ENCODE measurements around the gene BBS4.
"Not testable (repeated sequence)": the region's sequence is repeated elsewhere in the genome, so short reads cannot be mapped to it uniquely, and the experiment has no call there.

Gene BBS4

GRCh38 chr15:72700076-72700475 is 14.1 kb downstream of the BBS4 start:
- no peak for DNase-seq

GRCh38 chr15:72706266-72706665 is 20.3 kb downstream of the BBS4 start:
- no peak for DNase-seq

GRCh38 chr15:72708551-72709303 is 22.7 kb downstream of the BBS4 start:
- DNase-seq, result not testable (repeated sequence)

- peak; percentile 66 to 70 for DNase-seq
Measured at GRCh38 chr15:72722071-72722696, 36.2 kb downstream of the BBS4 start.

- DNase-seq, result no peak
Measured at GRCh38 chr15:72724028-72724427, 38.0 kb downstream of the BBS4 start.

GRCh38 chr15:72725446-72725845 is 39.4 kb downstream of the BBS4 start:
- DNase-seq, result no peak

GRCh38 chr15:72725851-72726250 is 39.8 kb downstream of the BBS4 start:
- not testable (repeated sequence) for DNase-seq

GRCh38 chr15:72727154-72727553 is 41.1 kb downstream of the BBS4 start:
- DNase-seq, result no peak

GRCh38 chr15:72728249-72728648 is 42.2 kb downstream of the BBS4 start:
- not testable (repeated sequence) for DNase-seq

- no peak for DNase-seq
Measured at GRCh38 chr15:72728821-72729220, 42.8 kb downstream of the BBS4 start.

- no peak for DNase-seq
Measured at GRCh38 chr15:72732086-72732485, 46.1 kb downstream of the BBS4 start.

GRCh38 chr15:72732516-72732915 is 46.5 kb downstream of the BBS4 start:
- no peak for DNase-seq

GRCh38 chr15:72733941-72734738 is 48.1 kb downstream of the BBS4 start:
- DNase-seq, result no peak

- no peak for DNase-seq
Measured at GRCh38 chr15:72735111-72735510, 49.1 kb downstream of the BBS4 start.

GRCh38 chr15:72737061-72737460 is 51.1 kb downstream of the BBS4 start:
- DNase-seq, result no peak

GRCh38 chr15:72737723-72738122 is 51.7 kb downstream of the BBS4 start:
- no peak for DNase-seq

GRCh38 chr15:72740219-72740618 is 54.2 kb downstream of the BBS4 start:
- peak in 1 of 2 donors; percentile 48 for DNase-seq

- no peak for DNase-seq
Measured at GRCh38 chr15:72749700-72750099, 63.7 kb downstream of the BBS4 start.

- peak in 1 of 2 donors; percentile 24 for DNase-seq
Measured at GRCh38 chr15:72751751-72752455, 65.9 kb downstream of the BBS4 start.

GRCh38 chr15:72754096-72754495 is 68.1 kb downstream of the BBS4 start:
- DNase-seq, result no peak

GRCh38 chr15:72758182-72758581 is 72.2 kb downstream of the BBS4 start:
- no peak for DNase-seq

GRCh38 chr15:72760590-72761260 is 74.7 kb downstream of the BBS4 start:
- DNase-seq, result no peak
